ENCODE measurements around the gene KCNQ2.

Gene KCNQ2

DNA sequence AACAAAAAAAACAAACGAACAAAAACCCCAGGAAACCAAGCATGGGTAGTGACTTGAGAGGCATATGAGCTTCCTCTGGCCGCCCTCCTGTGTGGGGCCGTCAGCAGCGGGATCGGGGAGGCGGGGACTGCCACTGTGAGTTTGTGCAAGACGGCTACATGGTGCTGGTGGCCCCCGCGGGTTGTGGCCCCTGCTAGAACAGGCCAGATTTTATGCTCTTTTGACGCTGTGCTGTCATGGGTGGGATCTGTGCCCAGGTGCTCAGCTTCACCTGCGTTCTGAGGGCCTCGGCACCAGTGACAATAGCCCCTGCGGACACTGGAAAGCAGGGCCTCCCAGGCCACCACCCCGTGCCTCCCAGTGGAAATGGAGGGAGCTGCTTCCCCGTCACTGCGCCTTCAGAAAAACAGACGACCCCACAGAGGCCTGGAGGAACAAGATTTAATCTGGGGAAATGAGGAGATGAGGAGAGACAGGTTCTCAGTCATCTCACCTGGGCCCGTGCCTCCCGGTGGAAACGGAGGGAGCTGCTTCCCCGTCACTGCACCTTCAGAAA is 4.7 kb upstream of the KCNQ2 start:
- Histone ChIP-seq H3K9me2 (replicated peaks; ENCODE audit: insufficient read depth, low read length) (no peaks in the 10 kb centered on the region), H4K20me1 (ENCODE audit: low read depth, low read length) (no peaks in the 10 kb centered on the region), H3K27ac (ENCODE audit: low read depth, low read length) (no peak overlapping the region), H3K27me3 (ENCODE audit: low read length) (no peaks in the 10 kb centered on the region), H3K4me3 (ENCODE audit: insufficient read depth, low read length, poor library complexity, severe bottlenecking) (no peak overlapping the region), H3F3A (ENCODE audit: insufficient read depth) (no peaks in the 10 kb centered on the region), H2AFZ (ENCODE audit: low read depth, low read length, severe bottlenecking) (no peak overlapping the region), H3K4me2 (ENCODE audit: low read depth, low read length, poor library complexity, severe bottlenecking) (no peak overlapping the region), H3K9ac (ENCODE audit: low read length) (no peak overlapping the region), H3K9me3 (ENCODE audit: insufficient read depth, low read length) (no peaks in the 10 kb centered on the region), H3K36me3 (ENCODE audit: low read length) (no peaks in the 10 kb centered on the region), H3K79me2 (ENCODE audit: insufficient read depth, low read length) (no peaks in the 10 kb centered on the region)
- no peak for TF ChIP-seq EZH2phosphoT487 (conservative IDR thresholded peaks at IDR 0.05; ENCODE audit: low read length)
- TF ChIP-seq, protein P1, sequence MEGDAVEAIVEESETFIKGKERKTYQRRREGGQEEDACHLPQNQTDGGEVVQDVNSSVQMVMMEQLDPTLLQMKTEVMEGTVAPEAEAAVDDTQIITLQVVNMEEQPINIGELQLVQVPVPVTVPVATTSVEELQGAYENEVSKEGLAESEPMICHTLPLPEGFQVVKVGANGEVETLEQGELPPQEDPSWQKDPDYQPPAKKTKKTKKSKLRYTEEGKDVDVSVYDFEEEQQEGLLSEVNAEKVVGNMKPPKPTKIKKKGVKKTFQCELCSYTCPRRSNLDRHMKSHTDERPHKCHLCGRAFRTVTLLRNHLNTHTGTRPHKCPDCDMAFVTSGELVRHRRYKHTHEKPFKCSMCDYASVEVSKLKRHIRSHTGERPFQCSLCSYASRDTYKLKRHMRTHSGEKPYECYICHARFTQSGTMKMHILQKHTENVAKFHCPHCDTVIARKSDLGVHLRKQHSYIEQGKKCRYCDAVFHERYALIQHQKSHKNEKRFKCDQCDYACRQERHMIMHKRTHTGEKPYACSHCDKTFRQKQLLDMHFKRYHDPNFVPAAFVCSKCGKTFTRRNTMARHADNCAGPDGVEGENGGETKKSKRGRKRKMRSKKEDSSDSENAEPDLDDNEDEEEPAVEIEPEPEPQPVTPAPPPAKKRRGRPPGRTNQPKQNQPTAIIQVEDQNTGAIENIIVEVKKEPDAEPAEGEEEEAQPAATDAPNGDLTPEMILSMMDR (IDR thresholded peaks at IDR 0.05; ENCODE audit: insufficient read depth, low read length, poor library complexity, severe bottlenecking) = no peak

DNA sequence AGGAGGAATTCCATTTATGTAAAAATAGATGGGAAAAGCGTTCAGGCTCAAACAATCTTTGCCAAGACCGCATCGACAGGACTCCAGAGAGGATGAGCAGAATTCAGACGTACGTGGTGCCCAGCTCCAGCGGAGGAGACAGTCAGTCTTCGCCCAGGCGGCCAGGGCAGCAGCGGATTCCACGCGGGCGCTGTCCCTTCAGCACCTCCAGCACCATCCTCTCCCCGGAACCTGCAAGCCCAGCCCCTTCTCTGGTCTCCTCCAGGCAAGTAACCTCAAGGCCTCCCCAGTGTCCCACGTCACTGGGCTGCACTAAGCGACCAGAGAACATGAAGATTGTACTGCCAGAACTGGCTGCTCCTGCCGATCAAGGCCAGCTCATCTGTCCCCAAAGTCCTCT is 2.8 kb upstream of the KCNQ2 start:
- Histone ChIP-seq H3K9ac (ENCODE audit: low read length) (no peak overlapping the region), H3K27me3 (ENCODE audit: low read length) (no peaks in the 10 kb centered on the region), H3K9me3 (ENCODE audit: insufficient read depth, low read length) (no peaks in the 10 kb centered on the region), H3K79me2 (ENCODE audit: insufficient read depth, low read length) (no peaks in the 10 kb centered on the region), H3K9me2 (replicated peaks; ENCODE audit: insufficient read depth, low read length) (no peaks in the 10 kb centered on the region), H2AFZ (ENCODE audit: low read depth, low read length, severe bottlenecking) (no peak overlapping the region), H3F3A (ENCODE audit: insufficient read depth) (no peaks in the 10 kb centered on the region), H3K4me2 (ENCODE audit: low read depth, low read length, poor library complexity, severe bottlenecking) (no peak overlapping the region), H3K36me3 (ENCODE audit: low read length) (no peaks in the 10 kb centered on the region), H4K20me1 (ENCODE audit: low read depth, low read length) (no peaks in the 10 kb centered on the region), H3K27ac (ENCODE audit: low read depth, low read length) (no peak overlapping the region), H3K4me3 (ENCODE audit: insufficient read depth, low read length, poor library complexity, severe bottlenecking) (no peak overlapping the region)
- TF ChIP-seq EZH2phosphoT487 (conservative IDR thresholded peaks at IDR 0.05; ENCODE audit: low read length) = no peak
- TF ChIP-seq, protein P1 (IDR thresholded peaks at IDR 0.05; ENCODE audit: insufficient read depth, low read length, poor library complexity, severe bottlenecking) = no peak

DNA sequence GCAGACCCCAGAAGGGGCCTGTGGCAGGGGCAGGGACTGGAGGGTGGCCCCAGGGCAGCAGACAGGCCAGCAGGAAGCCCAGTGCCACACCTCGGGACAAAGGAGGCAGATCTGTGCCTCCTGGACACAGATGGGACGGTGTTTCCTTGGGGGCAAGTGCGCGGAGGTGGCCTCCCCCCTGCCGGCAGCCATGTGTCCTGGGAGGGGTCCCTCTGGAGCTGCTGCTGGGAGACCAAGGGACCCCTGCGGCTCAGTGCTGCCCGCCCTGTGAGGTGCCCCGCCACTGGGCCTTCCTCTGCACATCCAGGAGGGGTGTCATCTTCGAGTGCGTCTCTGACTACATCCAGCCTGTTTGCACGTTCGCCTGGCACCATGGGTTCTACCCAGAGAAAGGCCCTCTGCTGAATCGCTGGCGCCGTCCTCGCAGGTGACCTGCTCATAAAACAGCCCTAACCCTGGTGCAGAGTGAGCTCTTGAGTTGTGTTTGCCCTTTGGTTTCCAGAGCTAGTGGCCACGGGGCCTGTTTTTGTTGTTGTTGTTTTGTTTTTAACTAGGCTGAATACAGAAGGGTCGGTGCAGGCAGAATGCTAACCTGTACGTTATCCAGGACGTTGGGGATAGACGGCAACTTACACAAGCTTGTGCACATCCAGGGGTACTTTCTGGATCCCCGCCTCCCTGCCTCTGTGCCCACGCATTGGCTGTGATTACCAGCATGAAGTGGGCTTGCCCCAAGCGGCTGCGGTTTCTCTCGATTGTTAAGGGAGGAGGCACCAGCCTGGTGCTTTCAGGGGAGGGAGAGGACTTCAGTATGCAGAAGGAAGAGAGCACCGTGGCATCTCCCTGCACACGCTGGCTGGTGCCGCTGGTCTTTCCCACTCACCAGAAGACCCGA is 1.3 kb upstream of the KCNQ2 start:
- Histone ChIP-seq H3K9me2 (replicated peaks; ENCODE audit: insufficient read depth, low read length) (no peaks in the 10 kb centered on the region), H3K9ac (ENCODE audit: low read length) (no peak overlapping the region), H2AFZ (ENCODE audit: low read depth, low read length, severe bottlenecking) (no peak overlapping the region), H3K4me3 (ENCODE audit: insufficient read depth, low read length, poor library complexity, severe bottlenecking) (no peak overlapping the region), H4K20me1 (ENCODE audit: low read depth, low read length) (no peaks in the 10 kb centered on the region), H3K27ac (ENCODE audit: low read depth, low read length) (no peak overlapping the region), H3K4me2 (ENCODE audit: low read depth, low read length, poor library complexity, severe bottlenecking) (no peak overlapping the region), H3K9me3 (ENCODE audit: insufficient read depth, low read length) (no peaks in the 10 kb centered on the region), H3K79me2 (ENCODE audit: insufficient read depth, low read length) (no peaks in the 10 kb centered on the region), H3K36me3 (ENCODE audit: low read length) (no peaks in the 10 kb centered on the region), H3K27me3 (ENCODE audit: low read length) (no peaks in the 10 kb centered on the region), H3F3A (ENCODE audit: insufficient read depth) (no peaks in the 10 kb centered on the region)
- no peak for TF ChIP-seq EZH2phosphoT487 (conservative IDR thresholded peaks at IDR 0.05; ENCODE audit: low read length)
- TF ChIP-seq, protein P1 (IDR thresholded peaks at IDR 0.05; ENCODE audit: insufficient read depth, low read length, poor library complexity, severe bottlenecking) = no peak

Measured in SU-DHL-6 (cell line).